IMR-90 (cell line): ENCODE measurements around the gene ADCK1. TPM values are rescaled to one million over a fixed set of nuclear protein-coding genes. Genes with fewer than 3 reads are reported as not detected.

Experiments used
- ATAC-seq: fragments of 200-7000 bp; cut with Tn5 transposase; 2 replicates; pipeline ENCODE4 v1.9.1; 2020; ENCODE audit warnings: low read depth, mild to moderate bottlenecking, moderate library complexity
- BruUV-seq: library from RNA; stranded (reverse); fragments of 400-500 nt; replicated peaks from 2 replicates; lab custom pipeline; 2021; lab: Mats Ljungman, UMichigan
- CTCF ChIA-PET: fragments of 300-600 bp; formaldehyde crosslinking; extraction: SDS; loops from one replicate; lab custom pipeline; 2021; ENCODE audit warnings: antibody characterized with exemption; lab: Yijun Ruan, JAX
- POLR2A ChIA-PET: fragments of 300-600 bp; sonication (Branson Sonifier 250); formaldehyde crosslinking; loops from one replicate; lab custom pipeline; 2022; ENCODE audit warnings: antibody characterized with exemption; ENCODE audit not compliant: unreplicated experiment; lab: Charles Lee
- DNase-seq: peaks from one replicate; pipeline ENCODE4 v3.0.0; 2013
- H2AFZ ChIP-seq: replicated peaks from 2 replicates; pipeline ENCODE3; 2013; ENCODE audit warnings: low read length, mild to moderate bottlenecking; ENCODE audit not compliant: poor library complexity
- H2AK5ac ChIP-seq: 2 replicates; pipeline ENCODE4 v1.6.1; 2013; ENCODE audit warnings: low read depth, low read length, inconsistent platforms
- H2AK9ac ChIP-seq: replicated peaks from 2 replicates; pipeline ENCODE3; 2013; ENCODE audit warnings: mild to moderate bottlenecking, low read depth, low read length, moderate library complexity; ENCODE audit not compliant: poor library complexity
- H2BK120ac ChIP-seq: 2 replicates; pipeline ENCODE4 v1.6.1; 2013; ENCODE audit warnings: low read depth, low read length, inconsistent platforms
- H2BK15ac ChIP-seq: 3 replicates; pipeline ENCODE4 v1.6.1; 2013; ENCODE audit warnings: low read depth, low read length, inconsistent platforms
- H2BK20ac ChIP-seq: 2 replicates; pipeline ENCODE4 v1.6.1; 2013; ENCODE audit warnings: low read depth, mild to moderate bottlenecking, inconsistent platforms, low read length, moderate library complexity
- H2BK5ac ChIP-seq: 2 replicates; pipeline ENCODE4 v1.6.1; 2013; ENCODE audit warnings: mild to moderate bottlenecking, low read depth, low read length, inconsistent platforms; ENCODE audit not compliant: poor library complexity, severe bottlenecking
- H3K14ac ChIP-seq: replicated peaks from 2 replicates; pipeline ENCODE4 v1.6.1; 2013; ENCODE audit warnings: low read depth, low read length, inconsistent platforms
- H3K18ac ChIP-seq: 2 replicates; pipeline ENCODE4 v1.6.1; 2013; ENCODE audit warnings: low read depth, low read length, control low read depth
- H3K23ac ChIP-seq: 2 replicates; pipeline ENCODE4 v1.6.1; 2013; ENCODE audit warnings: low read depth, low read length, inconsistent platforms
- H3K27ac ChIP-seq: 2 replicates; pipeline ENCODE4 v1.5.1; 2013; ENCODE audit warnings: mild to moderate bottlenecking, control low read depth, low read length; ENCODE audit not compliant: insufficient read depth
- H3K27me3 ChIP-seq: 2 replicates; pipeline ENCODE4 v1.6.1; 2013; ENCODE audit warnings: low read length; ENCODE audit not compliant: control insufficient read depth, insufficient read depth
- H3K36me3 ChIP-seq: 2 replicates; pipeline ENCODE4 v1.6.1; 2013; ENCODE audit warnings: low read length, mixed read lengths; ENCODE audit not compliant: control insufficient read depth, insufficient read depth
- H3K4ac ChIP-seq: 2 replicates; pipeline ENCODE4 v1.6.1; 2013; ENCODE audit warnings: low read depth, low read length, inconsistent platforms
- H3K4me1 ChIP-seq: 2 replicates; pipeline ENCODE4 v1.6.1; 2013; ENCODE audit warnings: low read length, mixed read lengths; ENCODE audit not compliant: control insufficient read depth, insufficient read depth
- H3K4me2 ChIP-seq: 2 replicates; pipeline ENCODE4 v1.6.1; 2013; ENCODE audit warnings: low read depth, mild to moderate bottlenecking, control low read depth, low read length, moderate library complexity
- H3K4me3 ChIP-seq: 2 replicates; pipeline ENCODE4 v1.5.1; 2013; ENCODE audit warnings: low read depth, mild to moderate bottlenecking, control low read depth, low read length, moderate library complexity; ENCODE audit not compliant: insufficient read depth
- H3K56ac ChIP-seq: 2 replicates; pipeline ENCODE4 v1.6.1; 2013; ENCODE audit warnings: low read length, inconsistent platforms; ENCODE audit not compliant: insufficient read depth; ENCODE audit errors: extremely low read depth
- H3K79me1 ChIP-seq, 2 experiments: 2 replicates each; pipeline ENCODE4 v1.6.1; 2013; ENCODE audit warnings: low read length in 2 of 2, inconsistent platforms in 1 of 2, low read depth in 1 of 2
- H3K9ac ChIP-seq: 2 replicates; pipeline ENCODE4 v1.6.1; 2013; ENCODE audit warnings: low read depth, low read length, control low read depth
- H3K9me1 ChIP-seq: 2 replicates; pipeline ENCODE4 v1.6.1; 2013; ENCODE audit warnings: low read length, inconsistent platforms; ENCODE audit not compliant: insufficient read depth
- H3K9me3 ChIP-seq: 2 replicates; pipeline ENCODE4 v1.6.1; 2013; ENCODE audit warnings: low read length; ENCODE audit not compliant: control insufficient read depth, insufficient read depth
- H4K20me1 ChIP-seq: 2 replicates; pipeline ENCODE4 v1.6.1; 2013; ENCODE audit warnings: low read length, inconsistent platforms; ENCODE audit not compliant: insufficient read depth
- H4K5ac ChIP-seq: 2 replicates; pipeline ENCODE4 v1.6.1; 2013; ENCODE audit warnings: mild to moderate bottlenecking, low read depth, low read length, control low read depth
- H4K8ac ChIP-seq, 2 experiments: 2 replicates each; pipeline ENCODE4 v1.6.1; 2013; ENCODE audit warnings: low read depth in 2 of 2, low read length in 2 of 2, control low read depth in 1 of 2, inconsistent platforms in 1 of 2
- H4K91ac ChIP-seq: 2 replicates; pipeline ENCODE4 v1.6.1; 2013; ENCODE audit warnings: low read depth, low read length, inconsistent platforms; ENCODE audit not compliant: insufficient read depth
- BHLHE40 ChIP-seq: fragments of 150-350 bp; IDR thresholded peaks from 2 replicates; pipeline ENCODE4 v1.6.1; 2016; ENCODE audit warnings: mild to moderate bottlenecking, low read depth, low read length
- CEBPB ChIP-seq: IDR thresholded peaks from 2 replicates; pipeline ENCODE4 v1.6.1; 2012; ENCODE audit warnings: low read depth, low read length, improper control_type of control experiment
- CHD1 ChIP-seq: IDR thresholded peaks from 2 replicates; pipeline ENCODE4 v1.6.1; 2012; ENCODE audit warnings: low read depth, low read length, improper control_type of control experiment
- CTCF ChIP-seq: conservative IDR thresholded peaks from 2 replicates; pipeline ENCODE4 v1.5.1; 2012; ENCODE audit warnings: mild to moderate bottlenecking, low read depth, low read length, improper control_type of control experiment
- ELK1 ChIP-seq: fragments of 150-350 bp; IDR thresholded peaks from 2 replicates; pipeline ENCODE4 v1.6.1; 2016; ENCODE audit warnings: low read depth, mild to moderate bottlenecking, low read length, moderate library complexity, borderline replicate concordance
- FOS ChIP-seq: fragments of 150-350 bp; IDR thresholded peaks from 2 replicates; pipeline ENCODE4 v1.6.1; 2016; ENCODE audit warnings: low read depth, low read length
- MAFK ChIP-seq: IDR thresholded peaks from 2 replicates; pipeline ENCODE4 v1.6.1; 2012; ENCODE audit warnings: low read depth, low read length, improper control_type of control experiment
- MAZ ChIP-seq: IDR thresholded peaks from 2 replicates; pipeline ENCODE4 v1.6.1; 2012; ENCODE audit warnings: low read depth, mild to moderate bottlenecking, low read length, improper control_type of control experiment, moderate library complexity, borderline replicate concordance
- MXI1 ChIP-seq: IDR thresholded peaks from 2 replicates; pipeline ENCODE4 v1.6.1; 2012; ENCODE audit warnings: low read depth, mild to moderate bottlenecking, low read length, moderate library complexity, borderline replicate concordance
- NFE2L2 ChIP-seq: fragments of 150-350 bp; IDR thresholded peaks from 2 replicates; pipeline ENCODE4 v1.6.1; 2016; ENCODE audit warnings: low read depth, mild to moderate bottlenecking, low read length
- POLR2A ChIP-seq: IDR thresholded peaks from 2 replicates; pipeline ENCODE4 v1.6.1; 2012; ENCODE audit warnings: mild to moderate bottlenecking, low read depth, low read length
- RAD21 ChIP-seq: IDR thresholded peaks from 2 replicates; pipeline ENCODE4 v1.6.1; 2012; ENCODE audit warnings: low read length, improper control_type of control experiment
- RFX5 ChIP-seq: IDR thresholded peaks from 2 replicates; pipeline ENCODE4 v1.8.0; 2012; ENCODE audit warnings: low read depth, mild to moderate bottlenecking, low read length, moderate library complexity
- SMC3 ChIP-seq: fragments of 150-350 bp; IDR thresholded peaks from 2 replicates; pipeline ENCODE4 v1.6.1; 2016; ENCODE audit warnings: low read depth, mild to moderate bottlenecking, antibody characterized with exemption, low read length, moderate library complexity
- USF2 ChIP-seq: fragments of 150-350 bp; IDR thresholded peaks from 2 replicates; pipeline ENCODE4 v1.6.1; 2017; ENCODE audit warnings: mild to moderate bottlenecking, antibody characterized with exemption, low read length, low read depth
- WGBS, 2 experiments: methylation state at CpG; one replicate each; pipeline versions ENCODE4 v1.1.5 to v1.1.7; 2013; ENCODE audit warnings: missing lambda C conversion rate in 2 of 2; ENCODE audit not compliant: insufficient read length in 1 of 2; ENCODE audit errors: extremely low coverage in 2 of 2; 5-methylcytosine and 5-hydroxymethylcytosine counted together
- dilution Hi-C: fragments of 300-500 bp; cut with HindIII; formaldehyde crosslinking; loops from one replicate; pipeline ENCODE4 v1.14.3; 2018; ENCODE audit warnings: low sequenced_read_pairs; ENCODE audit not compliant: unreplicated experiment
- in situ Hi-C: fragments of 300-500 bp; cut with MboI; formaldehyde crosslinking; loops from 3 replicates; pipeline ENCODE4 v1.14.3; 2019; ENCODE audit warnings: low sequenced_read_pairs, inconsistent platforms, mixed read lengths
- intact Hi-C: fragments of 100-400 bp; cut with micrococcal nuclease; formaldehyde crosslinking; loops from 2 replicates; pipeline ENCODE4 v1.10.0; 2022
- polyA plus RNA-seq, 3 experiments: library from polyadenylated mRNA; depleted of rRNA; stranded (reverse); fragments of >200 nt; gene quantifications; 2 replicates each; pipeline ENCODE4 v1.2.3, GENCODE V29; 2012; ENCODE audit warnings: low replicate concordance in 1 of 3
- total RNA-seq: library from RNA; depleted of rRNA; stranded (reverse); fragments of >200 nt; gene quantifications from 2 replicates; pipeline ENCODE4 v1.2.3, GENCODE V29; 2012

The ADCK1 gene
- total and polyA plus RNA-seq, 2 of the 4 experiments (the other 2 are of a cell fraction) = 1.6 to 4.6 TPM

GRCh38 chr14:77980475-77981321 is 180.8 kb downstream of the ADCK1 start:
- Histone ChIP-seq H2AK9ac (no peak overlapping the region), H3K23ac (no peak overlapping the region), H4K5ac (no peak overlapping the region), H3K4ac (no peak overlapping the region), H2BK120ac (no peak overlapping the region), H3K4me3 (no peak overlapping the region), H3K56ac (no peak overlapping the region), H3K36me3 (no peaks in the 10 kb centered on the region), H2AK5ac (no peak overlapping the region), H3K27ac (no peak overlapping the region), H3K9me1 (no peaks in the 10 kb centered on the region), H2BK20ac (no peak overlapping the region), H3K79me1 (no peaks in the 10 kb centered on the region), H3K9me3 (no peaks in the 10 kb centered on the region; the same call in 1 of the 2 replicates), H3K18ac (no peak overlapping the region), H4K20me1 (no peaks in the 10 kb centered on the region), H3K14ac (no peak overlapping the region), H2BK15ac (no peak overlapping the region), H3K4me1 (no peaks in the 10 kb centered on the region), H4K8ac (no peak overlapping the region), H3K9ac (no peak overlapping the region), H3K4me2 (no peak overlapping the region), H2BK5ac (no peak overlapping the region), H4K91ac (no peak overlapping the region), H3K27me3 (peaks cover 2% of the 10 kb centered on the region; the same call in 1 of the 2 replicates), H2AFZ (peak overlapping the region; percentile 11)
- BruUV-seq = no TSS peak
- dilution Hi-C loops (no loop called here), in situ Hi-C loops (no loop called here), intact Hi-C loops (no loop called here)
- DNase-seq = no peak
- no peak for ATAC-seq
- WGBS, 2 experiments = 60% methylated on average over 1 of the region's 45 CpGs; no CpG with 5 or more reads in 1 of the 2 experiments
- ChIA-PET POLR2A (no interaction called here), CTCF (no interaction called here)
- TF ChIP-seq POLR2A (no peak), CHD1 (no peak), NFE2L2 (no peak), USF2 (no peak), CTCF (no peak), SMC3 (no peak), MAFK (no peak), BHLHE40 (no peak), ELK1 (no peak), MXI1 (no peak), MAZ (no peak), CEBPB (no peak), FOS (no peak), RAD21 (no peak), RFX5 (no peak)
